HG03175 (cell line): ENCODE measurements around the gene EPHB1.
A peak's percentile ranks its signal among the peaks of the same experiment; 100 is the strongest.

ENCODE experiments used
- ATAC-seq: cut with Tn5 transposase; IDR thresholded peaks from one replicate; pipeline ENCODE4 v1.9.1; 2021; ENCODE audit warnings: mild to moderate bottlenecking, moderate library complexity; ENCODE audit not compliant: unreplicated experiment

The EPHB1 gene

GRCh38 chr3:134804508-134805480 is 9.7 kb downstream of the EPHB1 start:
- no peak for ATAC-seq

- no peak for ATAC-seq
Measured at GRCh38 chr3:134807189-134807588, 12.1 kb downstream of the EPHB1 start.

- ATAC-seq: no peak
Measured at GRCh38 chr3:134808835-134809234, 13.8 kb downstream of the EPHB1 start.

- no peak for ATAC-seq
Measured at GRCh38 chr3:134809427-134810051, 14.5 kb downstream of the EPHB1 start.

- peak; percentile 66 for ATAC-seq
Measured at GRCh38 chr3:134810052-134810435, 15.0 kb downstream of the EPHB1 start.

- ATAC-seq: no peak
Measured at GRCh38 chr3:134810850-134811249, 15.8 kb downstream of the EPHB1 start.

GRCh38 chr3:134813618-134814017 is 18.6 kb downstream of the EPHB1 start:
- ATAC-seq: no peak

GRCh38 chr3:134815519-134815918 is 20.5 kb downstream of the EPHB1 start:
- ATAC-seq: no peak

GRCh38 chr3:134816623-134817022 is 21.6 kb downstream of the EPHB1 start:
- ATAC-seq: no peak

- ATAC-seq: peak; percentile 80
Measured at GRCh38 chr3:134817297-134817696, 22.2 kb downstream of the EPHB1 start.

GRCh38 chr3:134820994-134821393 is 25.9 kb downstream of the EPHB1 start:
- no peak for ATAC-seq

GRCh38 chr3:134822090-134822489 is 27.0 kb downstream of the EPHB1 start:
- ATAC-seq: no peak

- ATAC-seq: no peak
Measured at GRCh38 chr3:134823679-134824078, 28.6 kb downstream of the EPHB1 start.

GRCh38 chr3:134824791-134825190 is 29.7 kb downstream of the EPHB1 start:
- no peak for ATAC-seq

GRCh38 chr3:134827213-134827612 is 32.2 kb downstream of the EPHB1 start:
- ATAC-seq: peak; percentile 64

GRCh38 chr3:134829721-134830120 is 34.7 kb downstream of the EPHB1 start:
- no peak for ATAC-seq

GRCh38 chr3:134832585-134832984 is 37.5 kb downstream of the EPHB1 start:
- ATAC-seq: peak; percentile 43

- ATAC-seq: peak; percentile 54
Measured at GRCh38 chr3:134833453-134834163, 38.5 kb downstream of the EPHB1 start.

GRCh38 chr3:134836921-134837320 is 41.9 kb downstream of the EPHB1 start:
- ATAC-seq: no peak

- ATAC-seq: no peak
Measured at GRCh38 chr3:134838599-134838998, 43.5 kb downstream of the EPHB1 start.

GRCh38 chr3:134839422-134839821 is 44.4 kb downstream of the EPHB1 start:
- no peak for ATAC-seq
